ENCODE measurements around the gene SNX5. TPM values are rescaled to one million over a fixed set of nuclear protein-coding genes. Genes with fewer than 3 reads are reported as not detected.

The SNX5 gene
- total and polyA plus RNA-seq, 2 of the 13 experiments (the other 11 are each of a cell fraction or from before 2014, with no cell fraction given) = 664 to 1,040 TPM

GRCh38 chr20:17969884-17970409 is 1.4 kb upstream of the SNX5 start (continued):
- TF ChIP-seq, protein P1, sequence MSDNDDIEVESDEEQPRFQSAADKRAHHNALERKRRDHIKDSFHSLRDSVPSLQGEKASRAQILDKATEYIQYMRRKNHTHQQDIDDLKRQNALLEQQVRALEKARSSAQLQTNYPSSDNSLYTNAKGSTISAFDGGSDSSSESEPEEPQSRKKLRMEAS (IDR thresholded peaks at IDR 0.05) = peak; percentile 26; the same call in 1 of the 2 replicates
- TF ChIP-seq, protein P2, sequence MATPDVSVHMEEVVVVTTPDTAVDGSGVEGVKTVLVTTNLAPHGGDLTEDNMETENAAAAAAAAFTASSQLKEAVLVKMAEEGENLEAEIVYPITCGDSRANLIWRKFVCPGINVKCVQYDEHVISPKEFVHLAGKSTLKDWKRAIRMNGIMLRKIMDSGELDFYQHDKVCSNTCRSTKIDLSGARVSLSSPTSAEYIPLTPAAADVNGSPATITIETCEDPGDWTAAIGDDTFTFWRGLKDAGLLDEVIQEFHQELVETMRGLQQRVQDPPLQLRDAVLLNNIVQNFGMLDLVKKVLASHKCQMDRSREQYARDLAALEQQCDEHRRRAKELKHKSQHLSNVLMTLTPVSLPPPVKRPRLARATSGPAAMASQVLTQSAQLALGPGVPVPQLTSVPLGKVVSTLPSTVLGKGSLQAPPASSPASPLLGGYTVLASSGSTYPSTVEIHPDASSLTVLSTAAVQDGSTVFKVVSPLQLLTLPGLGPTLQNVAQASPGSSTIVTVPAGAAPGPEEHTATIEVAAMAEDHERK (CRISPR knock-in tag; IDR thresholded peaks at IDR 0.05; ENCODE audit: low read depth) = no peak; the same call in 1 of the 2 replicates
- TF ChIP-seq KLF9 (CRISPR knock-in tag; IDR thresholded peaks at IDR 0.05; ENCODE audit: low read depth) = 0 out of 2 replicates have a peak, but pooled peaks have one; percentile 3
- peak; percentile 15; the same call in 1 of the 2 replicates for TF ChIP-seq ZFP36L2 (CRISPR knock-in tag; IDR thresholded peaks at IDR 0.05)
- no peak for TF ChIP-seq KDM3A (CRISPR knock-in tag; IDR thresholded peaks at IDR 0.05; ENCODE audit: low read depth)
- TF ChIP-seq ATF1 (CRISPR knock-in tag; IDR thresholded peaks at IDR 0.05) = no peak
- no peak for TF ChIP-seq EED (CRISPR knock-in tag; IDR thresholded peaks at IDR 0.05)
- TF ChIP-seq MED1 (CRISPR knock-in tag; IDR thresholded peaks at IDR 0.05) = no peak
- TF ChIP-seq YEATS2 (CRISPR knock-in tag; IDR thresholded peaks at IDR 0.05; ENCODE audit: borderline replicate concordance) = no peak
- TF ChIP-seq ZNF672 (CRISPR knock-in tag; IDR thresholded peaks at IDR 0.05) = no peak
- no peak for TF ChIP-seq RARG (CRISPR knock-in tag; IDR thresholded peaks at IDR 0.05; ENCODE audit: low read depth)
- TF ChIP-seq ZNF253 (CRISPR knock-in tag; IDR thresholded peaks at IDR 0.05; ENCODE audit: borderline replicate concordance) = no peak
- no peak for TF ChIP-seq ZNF280B (CRISPR knock-in tag; IDR thresholded peaks at IDR 0.05; ENCODE audit: borderline replicate concordance)
- no peak for TF ChIP-seq HNRNPL (IDR thresholded peaks at IDR 0.05; ENCODE audit: low read depth, low read length)
- TF ChIP-seq ADNP (CRISPR knock-in tag; IDR thresholded peaks at IDR 0.05) = no peak
- no peak for TF ChIP-seq THYN1 (CRISPR knock-in tag; IDR thresholded peaks at IDR 0.05; ENCODE audit: borderline replicate concordance, low read depth)
- no peak for TF ChIP-seq ATRX (CRISPR knock-in tag; IDR thresholded peaks at IDR 0.05; ENCODE audit: borderline replicate concordance)
- TF ChIP-seq ZIK1 (CRISPR knock-in tag; IDR thresholded peaks at IDR 0.05; ENCODE audit: borderline replicate concordance, low read depth) = no peak
- no peak for TF ChIP-seq FLYWCH1 (CRISPR knock-in tag; IDR thresholded peaks at IDR 0.05)
- no peak for TF ChIP-seq ISX (CRISPR knock-in tag; conservative IDR thresholded peaks at IDR 0.05)
- peak; percentile 88 for TF ChIP-seq ELF3 (CRISPR knock-in tag; IDR thresholded peaks at IDR 0.05)
- no peak; the same call in 1 of the 2 replicates for TF ChIP-seq KDM6A (CRISPR knock-in tag; IDR thresholded peaks at IDR 0.05; ENCODE audit: low read depth)
